AG08395 (cell line): ENCODE data around the gene TNS2.
"Not testable (repeated sequence)": the region's sequence is repeated elsewhere in the genome, so short reads cannot be mapped to it uniquely, and the experiment has no call there.

Source experiments
- DNase-seq: peaks from one replicate; pipeline ENCODE4 v3.0.0; 2012; ENCODE audit warnings: mixed read lengths, low spot score

Gene TNS2

GRCh38 chr12:53095596-53095895 lies 45.7 kb downstream of the TNS2 start:
- not testable (repeated sequence) for DNase-seq

DNA sequence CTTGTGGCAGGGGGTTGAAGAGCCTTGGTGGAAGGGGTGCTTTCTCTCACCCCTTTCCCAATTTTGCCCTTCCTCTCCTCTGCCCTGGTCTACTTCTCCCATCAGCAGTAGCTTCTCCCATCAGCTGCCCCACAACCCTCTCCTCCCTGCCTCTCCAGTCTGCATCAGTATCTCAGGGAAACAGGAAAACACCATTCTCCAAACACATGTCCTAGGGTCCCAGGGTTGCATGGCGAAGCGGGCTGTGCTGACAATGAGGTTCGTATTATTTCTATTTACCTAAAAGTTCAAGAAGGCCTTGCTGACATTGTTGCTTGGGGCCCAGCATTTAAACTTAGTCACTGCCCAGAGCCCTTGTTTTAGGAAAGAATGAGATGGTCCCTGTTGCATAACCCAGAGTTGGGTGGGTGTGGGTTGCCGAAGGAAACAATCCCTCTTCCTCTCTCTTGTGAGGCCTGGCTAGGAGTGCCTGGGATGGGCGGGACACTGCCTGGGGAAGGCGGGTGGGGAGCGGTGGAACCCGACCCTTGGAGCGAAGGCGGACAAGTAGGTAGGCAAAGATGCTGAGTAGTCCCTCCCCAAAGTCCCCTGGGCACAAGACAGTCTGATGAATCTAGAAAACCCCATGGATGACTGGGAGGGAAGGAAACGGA lies 46.4 kb downstream of the TNS2 start:
- peak; percentile 91 for DNase-seq

DNA sequence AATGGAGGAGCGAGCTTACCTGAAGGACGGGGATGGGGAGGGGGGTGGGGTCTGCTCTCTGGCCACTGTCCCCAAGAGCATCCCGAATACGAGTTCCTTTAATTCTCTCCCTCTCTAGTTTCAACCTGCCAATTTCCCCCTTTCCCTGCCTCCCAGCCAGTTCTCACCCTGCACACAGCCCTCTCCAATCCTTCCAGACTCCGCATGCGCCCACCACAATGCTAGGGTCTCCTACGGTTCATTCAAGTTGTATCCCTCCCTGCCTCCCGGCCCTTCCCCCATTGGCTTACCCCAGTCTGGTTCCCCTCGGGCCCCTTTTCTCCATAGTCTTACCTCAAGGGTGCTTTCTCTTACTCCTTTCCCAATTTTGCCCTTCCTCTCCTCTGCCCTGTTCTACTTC lies 46.9 kb downstream of the TNS2 start:
- DNase-seq = no peak

DNA sequence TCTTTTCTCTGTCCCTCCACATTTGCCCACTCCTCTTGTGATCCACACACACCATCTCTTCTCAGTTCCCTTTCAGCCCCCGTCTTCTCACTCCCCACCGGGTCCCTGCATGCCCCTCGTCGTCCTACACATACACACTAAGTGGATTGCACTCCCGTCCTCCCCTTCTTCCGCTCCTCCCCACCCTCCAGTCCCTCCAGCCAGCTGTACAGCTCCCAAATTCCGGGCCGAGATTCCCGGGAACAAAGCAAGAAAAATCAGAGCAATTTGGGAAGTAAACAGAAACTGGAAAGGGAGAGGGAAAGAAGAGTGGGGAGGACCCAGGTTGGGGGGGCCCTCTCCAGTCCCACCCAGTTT lies 47.3 kb downstream of the TNS2 start:
- DNase-seq = peak; percentile 26

DNA sequence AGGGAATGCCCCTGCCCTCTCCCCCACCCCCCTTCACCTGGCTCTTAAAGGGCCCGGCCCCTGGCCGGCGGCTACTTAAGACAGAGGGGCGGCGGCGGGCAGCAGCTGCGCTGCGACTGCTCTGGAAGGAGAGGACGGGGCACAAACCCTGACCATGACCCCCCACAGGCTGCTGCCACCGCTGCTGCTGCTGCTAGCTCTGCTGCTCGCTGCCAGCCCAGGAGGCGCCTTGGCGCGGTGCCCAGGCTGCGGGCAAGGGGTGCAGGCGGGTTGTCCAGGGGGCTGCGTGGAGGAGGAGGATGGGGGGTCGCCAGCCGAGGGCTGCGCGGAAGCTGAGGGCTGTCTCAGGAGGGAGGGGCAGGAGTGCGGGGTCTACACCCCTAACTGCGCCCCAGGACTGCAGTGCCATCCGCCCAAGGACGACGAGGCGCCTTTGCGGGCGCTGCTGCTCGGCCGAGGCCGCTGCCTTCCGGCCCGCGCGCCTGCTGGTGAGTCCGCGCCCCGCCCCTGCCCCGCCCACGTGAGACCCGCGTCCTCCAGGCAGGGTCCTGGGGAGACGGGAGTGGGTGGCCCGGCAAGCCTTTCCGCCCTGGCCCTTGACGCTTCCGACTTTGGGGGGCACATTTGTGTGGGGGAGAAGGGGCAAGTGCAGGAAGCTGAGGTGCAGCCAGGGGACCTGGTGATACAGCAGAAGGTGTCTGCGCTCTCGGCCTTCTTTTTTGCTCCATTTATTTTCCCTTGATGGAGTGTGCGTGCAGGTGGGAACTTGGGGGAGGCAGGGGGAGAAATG lies 47.9 kb downstream of the TNS2 start, which contains the start of gene IGFBP6:
IGFBP6 (plus strand) TSS at position 104 of the 790 bp plus-strand sequence; CDS start at position 155, 51 bp downstream.
- peak; percentile 40 for DNase-seq

- peak; percentile 81 for DNase-seq
Observed at GRCh38 chr12:53098354-53098981, 48.6 kb downstream of the TNS2 start.

- DNase-seq = peak; percentile 99
Observed at GRCh38 chr12:53099071-53099882, 49.4 kb downstream of the TNS2 start.

GRCh38 chr12:53100466-53101151 lies 50.7 kb downstream of the TNS2 start:
- DNase-seq = no peak

GRCh38 chr12:53101266-53101665 lies 51.4 kb downstream of the TNS2 start:
- DNase-seq = no peak

DNA sequence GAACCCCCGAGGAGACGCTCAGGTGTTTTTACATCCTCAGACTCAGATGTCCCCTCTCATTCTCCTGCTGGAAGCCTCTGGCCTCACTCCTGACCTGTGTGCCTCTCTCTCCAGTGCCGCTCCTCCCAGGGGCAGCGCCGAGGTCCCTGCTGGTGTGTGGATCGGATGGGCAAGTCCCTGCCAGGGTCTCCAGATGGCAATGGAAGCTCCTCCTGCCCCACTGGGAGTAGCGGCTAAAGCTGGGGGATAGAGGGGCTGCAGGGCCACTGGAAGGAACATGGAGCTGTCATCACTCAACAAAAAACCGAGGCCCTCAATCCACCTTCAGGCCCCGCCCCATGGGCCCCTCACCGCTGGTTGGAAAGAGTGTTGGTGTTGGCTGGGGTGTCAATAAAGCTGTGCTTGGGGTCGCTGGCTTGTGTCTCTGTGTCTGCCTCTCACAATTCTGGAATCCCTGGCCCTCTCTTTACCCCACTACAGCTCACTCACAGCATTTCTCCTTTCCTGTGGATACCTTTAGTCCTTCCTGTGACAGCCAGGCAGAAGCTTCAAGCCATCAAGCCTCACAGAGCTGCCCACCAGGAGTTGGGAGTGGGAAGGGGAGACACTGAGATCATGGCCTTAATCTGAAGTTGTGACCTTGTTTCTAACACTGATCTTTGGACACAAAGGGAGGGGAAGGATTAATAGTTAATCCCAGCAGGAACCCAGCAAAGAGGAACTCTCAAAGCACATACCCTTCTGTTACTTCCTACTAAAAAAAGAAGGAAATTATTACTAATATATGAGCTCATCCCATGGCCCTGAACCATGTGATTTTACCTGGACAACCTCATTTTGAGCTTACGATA lies 52.3 kb downstream of the TNS2 start:
- DNase-seq = no peak

DNA sequence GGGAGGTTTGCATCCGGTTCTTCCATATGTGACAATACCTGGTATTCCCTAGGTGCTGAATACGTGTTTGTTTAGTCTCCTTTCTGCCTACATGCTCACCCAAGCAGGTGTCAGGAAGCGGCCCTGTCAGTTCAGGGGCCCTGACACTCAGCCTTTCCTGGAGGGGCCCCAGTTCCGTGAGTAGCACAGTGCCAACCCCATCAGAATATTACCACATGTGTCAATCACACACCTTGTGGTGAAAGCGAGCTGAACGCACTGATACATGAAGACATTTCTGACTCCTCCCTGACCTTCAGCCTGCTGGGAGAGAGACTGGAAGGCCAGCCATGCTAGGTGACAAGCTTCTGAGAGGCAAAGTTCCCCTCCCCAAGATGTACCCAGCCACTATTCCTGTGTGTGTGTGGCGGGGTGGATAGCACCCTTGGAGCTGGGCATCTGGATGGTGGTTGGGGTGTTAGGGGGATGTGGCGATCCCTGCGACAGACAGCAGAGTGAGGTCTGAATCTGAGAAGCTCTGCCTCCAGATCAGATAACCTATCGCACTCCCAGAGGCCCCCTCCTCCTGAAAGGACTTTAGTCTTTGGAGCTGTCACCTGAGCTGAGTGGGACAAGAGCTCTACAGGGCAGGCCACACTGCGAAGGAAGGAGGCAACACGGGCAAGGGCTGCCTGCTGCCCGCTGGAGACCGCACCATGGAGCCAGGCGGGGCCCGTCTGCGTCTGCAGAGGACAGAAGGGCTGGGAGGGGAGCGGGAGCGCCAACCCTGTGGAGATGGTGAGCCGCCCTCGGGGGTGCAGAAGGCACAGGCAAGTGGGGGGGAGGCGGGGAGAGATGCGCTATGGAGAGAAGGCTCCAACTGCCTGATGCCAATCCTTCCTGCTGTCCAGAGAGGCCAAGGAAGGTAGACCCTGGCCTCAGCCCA lies 53.3 kb downstream of the TNS2 start, which contains the start of gene SOAT2:
SOAT2 (plus strand) TSS at position 604 of the 925 bp plus-strand sequence; CDS start at position 696, 92 bp downstream.
- DNase-seq = no peak

- no peak for DNase-seq
Observed at GRCh38 chr12:53103860-53104305, 54.0 kb downstream of the TNS2 start.

GRCh38 chr12:53105256-53105655 lies 55.4 kb downstream of the TNS2 start:
- no peak for DNase-seq

DNA sequence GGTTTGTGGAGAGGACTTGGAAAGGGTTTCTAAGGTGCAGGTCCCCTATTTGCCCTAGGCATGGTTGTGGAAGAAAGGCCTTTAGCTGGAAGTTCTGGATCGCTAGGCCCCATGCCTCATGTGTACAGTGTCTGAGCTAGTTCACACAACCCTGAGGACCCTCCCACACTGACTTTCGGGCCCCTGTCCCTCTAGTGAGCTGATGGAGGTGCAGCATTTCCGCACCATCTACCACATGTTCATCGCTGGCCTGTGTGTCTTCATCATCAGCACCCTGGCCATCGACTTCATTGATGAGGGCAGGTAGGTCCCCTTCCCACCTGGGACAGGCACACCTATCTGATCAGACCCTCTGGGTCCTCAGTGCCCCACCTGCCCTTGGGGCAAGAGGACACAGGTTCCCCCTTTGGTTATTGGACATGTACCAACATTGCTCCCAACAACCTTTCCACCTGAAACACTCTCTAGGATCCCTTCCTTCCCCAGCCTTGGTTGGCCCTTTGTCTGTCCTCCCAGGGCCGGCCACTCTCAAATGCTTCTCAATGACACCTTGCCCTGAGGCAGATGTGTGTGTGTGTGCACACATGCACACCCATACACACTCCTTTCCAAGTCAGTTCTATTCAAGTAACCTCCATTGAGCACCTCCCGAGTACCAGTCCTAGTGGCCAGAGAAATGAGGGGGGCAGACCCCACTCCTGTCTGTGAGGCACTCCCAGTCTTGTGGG lies 56.0 kb downstream of the TNS2 start:
- no peak for DNase-seq

DNA sequence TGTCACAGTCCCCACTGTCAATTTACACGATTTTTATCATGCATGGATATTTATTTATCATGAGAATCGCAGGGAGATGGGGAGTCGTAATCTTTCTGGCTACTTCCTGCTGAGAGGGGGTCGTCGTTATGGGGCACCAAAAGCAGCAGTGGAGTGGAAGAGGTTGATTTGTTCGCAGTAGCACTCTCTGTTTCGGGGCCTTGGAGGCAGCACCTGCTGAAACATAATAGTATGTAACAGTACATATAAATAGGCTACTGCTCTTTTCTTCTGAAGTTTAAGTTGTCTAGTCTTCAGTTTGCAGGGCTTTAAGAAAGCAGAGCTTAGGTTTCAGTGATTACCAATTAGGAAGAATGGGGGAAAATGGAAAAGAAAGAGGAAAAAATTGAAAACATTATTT lies 57.3 kb downstream of the TNS2 start:
- DNase-seq = no peak

DNA sequence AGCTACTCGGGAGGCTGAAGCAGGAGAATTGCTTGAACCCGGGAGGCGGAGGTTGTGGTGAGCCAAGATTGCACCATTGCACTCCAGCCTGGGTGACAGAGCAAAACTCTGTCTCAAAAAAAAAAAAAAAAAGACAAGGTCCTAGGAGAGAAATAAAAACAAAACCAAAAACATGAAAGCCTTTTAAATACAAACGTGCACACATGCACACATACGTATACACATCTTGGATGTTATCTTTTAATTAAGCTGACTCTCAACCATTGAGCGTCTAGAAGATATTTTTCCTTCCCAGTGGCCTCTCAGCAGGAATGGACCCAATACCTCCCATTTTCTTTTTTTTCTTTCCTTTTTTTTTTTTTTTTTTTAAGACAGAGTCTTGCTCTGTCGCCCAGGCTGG lies 62.6 kb downstream of the TNS2 start:
- not testable (repeated sequence) for DNase-seq

GRCh38 chr12:53113136-53113705 lies 63.4 kb downstream of the TNS2 start:
- no peak for DNase-seq

DNA sequence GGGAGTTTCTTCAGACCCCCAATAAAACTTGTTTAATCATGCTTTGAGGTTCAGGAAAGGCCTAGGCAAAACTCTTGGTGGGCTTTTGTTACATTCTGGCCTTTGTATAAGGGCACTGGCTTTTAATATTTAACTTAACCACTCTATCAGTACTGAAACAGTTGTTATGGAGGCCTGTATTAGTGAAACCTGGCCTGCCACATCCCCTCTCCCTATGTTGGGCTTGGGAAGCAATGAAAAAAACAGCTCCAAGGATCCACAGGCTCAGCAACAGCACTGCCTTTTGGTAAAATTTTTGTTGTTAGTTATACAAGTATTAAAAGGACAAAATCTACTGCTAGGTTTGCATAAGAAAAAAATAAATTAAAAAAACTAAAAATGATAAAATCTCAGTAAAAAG lies 64.1 kb downstream of the TNS2 start:
- no peak for DNase-seq
